GM18861 (cell line): ENCODE measurements around the gene TSPOAP1.

Source experiments
- ATAC-seq: cut with Tn5 transposase; IDR thresholded peaks from one replicate; pipeline ENCODE4 v1.9.1; 2021; ENCODE audit not compliant: unreplicated experiment

The TSPOAP1 gene

DNA sequence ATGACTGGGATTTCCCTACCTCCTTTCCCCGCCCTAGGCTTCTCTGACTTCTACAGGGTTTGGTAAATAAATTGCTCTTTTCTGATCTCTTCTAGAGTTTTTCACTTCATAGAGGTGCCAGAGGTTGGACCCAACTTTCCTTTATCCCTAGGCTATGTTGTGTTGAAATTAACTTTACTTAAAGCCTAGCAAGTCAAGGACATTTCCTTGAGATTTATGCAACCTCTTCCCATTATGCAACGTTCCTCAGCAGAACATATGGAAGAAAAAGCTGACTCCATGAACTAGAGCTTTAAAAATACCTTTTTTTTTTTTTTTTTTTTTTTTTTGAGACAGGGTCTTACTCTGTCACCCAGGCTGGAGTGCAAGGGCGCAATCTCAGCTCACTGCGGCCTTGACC is 63.3 kb downstream of the TSPOAP1 start:
- no peak for ATAC-seq

DNA sequence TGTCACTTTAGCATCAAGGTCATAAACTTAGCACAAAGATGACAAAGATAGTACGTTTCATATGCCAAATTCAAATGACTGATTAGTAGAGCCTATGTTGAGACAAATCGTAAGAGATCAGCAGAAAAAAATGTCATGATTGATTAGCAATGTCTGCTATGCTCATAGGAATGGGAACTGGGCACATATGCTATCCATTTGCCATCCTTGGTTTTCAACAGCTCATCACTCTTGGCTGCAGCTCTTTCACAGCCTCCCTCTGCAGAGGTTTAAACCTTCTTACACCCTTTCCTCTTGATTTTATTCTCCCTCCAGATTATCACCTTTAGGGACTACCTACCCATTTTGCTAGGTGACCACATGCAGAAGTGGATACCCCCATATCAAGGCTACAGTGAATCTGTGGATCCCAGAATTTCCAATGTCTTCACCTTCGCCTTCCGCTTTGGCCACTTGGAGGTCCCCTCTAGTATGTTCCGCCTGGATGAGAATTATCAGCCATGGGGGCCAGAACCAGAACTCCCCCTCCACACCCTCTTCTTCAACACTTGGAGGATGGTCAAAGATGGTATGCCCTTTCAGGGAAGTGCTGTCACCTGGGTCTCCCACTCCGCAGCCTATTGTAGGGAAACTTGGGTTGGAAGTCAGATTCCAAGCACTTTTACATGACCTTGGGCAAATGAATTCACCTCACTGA is 64.0 kb downstream of the TSPOAP1 start:
- no peak for ATAC-seq

- no peak for ATAC-seq
Observed at GRCh38 chr17:58263773-58264172, 64.8 kb downstream of the TSPOAP1 start.

DNA sequence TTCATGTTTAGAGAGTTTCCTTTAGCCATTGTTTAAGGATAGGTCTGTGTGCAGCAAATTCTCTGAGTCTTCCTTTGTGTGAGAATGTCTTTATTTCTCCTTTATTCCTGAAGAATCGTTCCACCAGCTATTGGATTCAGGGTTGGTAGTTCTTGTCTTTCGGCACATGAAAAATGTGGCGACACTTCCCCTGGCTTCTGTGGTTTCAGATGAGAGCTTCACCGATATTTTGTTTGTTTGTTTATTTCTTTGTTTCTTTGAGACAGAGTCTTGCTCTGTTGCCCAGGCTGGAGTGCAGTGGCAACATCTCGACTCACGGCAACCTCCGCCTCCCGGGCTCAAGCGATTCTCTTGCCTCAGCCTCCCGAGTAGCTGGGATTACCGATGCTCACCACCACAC is 66.4 kb downstream of the TSPOAP1 start:
- no peak for ATAC-seq

DNA sequence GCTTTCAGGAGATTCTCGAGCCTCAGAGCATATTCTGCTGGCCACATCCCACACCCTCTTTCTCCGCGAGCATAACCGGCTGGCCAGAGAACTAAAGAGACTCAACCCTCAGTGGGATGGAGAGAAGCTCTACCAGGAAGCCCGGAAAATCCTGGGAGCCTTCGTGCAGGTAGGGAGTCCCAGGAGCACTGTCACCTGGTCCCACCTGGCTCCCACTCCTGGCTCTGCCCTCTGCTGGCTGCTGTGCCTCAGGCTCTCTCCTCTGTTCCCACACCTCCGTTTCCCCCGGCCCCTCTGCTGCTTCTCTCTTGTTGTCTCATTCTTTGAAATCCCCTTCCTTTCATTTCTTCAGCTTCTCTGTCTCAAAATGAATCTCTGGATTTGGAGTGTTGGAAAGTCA is 73.8 kb downstream of the TSPOAP1 start:
- ATAC-seq, result no peak

DNA sequence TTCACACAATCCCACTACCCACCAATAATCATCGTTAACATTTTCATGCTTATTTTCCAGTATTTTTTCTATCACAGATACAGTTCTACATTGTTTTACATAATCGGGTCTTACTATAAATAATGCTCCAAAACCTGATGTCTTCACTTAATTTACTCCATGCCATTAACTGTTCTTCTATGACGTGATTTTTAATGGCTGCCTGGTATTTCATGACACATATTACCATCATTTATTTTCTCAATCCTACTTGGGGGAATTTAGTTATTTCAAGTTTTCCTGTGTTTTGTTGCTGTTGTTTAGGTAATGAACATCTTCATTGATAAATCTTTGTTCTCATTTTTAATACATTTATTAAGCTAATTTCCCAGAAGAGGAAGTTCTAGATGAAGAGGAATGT is 75.5 kb downstream of the TSPOAP1 start:
- ATAC-seq, result no peak

- no peak for ATAC-seq
Observed at GRCh38 chr17:58252141-58252540, 76.5 kb downstream of the TSPOAP1 start.
